Suprapubic skin (tissue), 4 donors: ENCODE results near the gene ITIH2.

Source experiments
- EP300 ChIP-seq: sonication (generic); formaldehyde crosslinking; IDR thresholded peaks from one replicate; pipeline ENCODE4 v1.6.1; 2017; ENCODE audit warnings: antibody characterized with exemption
- POLR2A ChIP-seq, 2 donors: fragments of 450-650 bp; IDR thresholded peaks; one replicate each; pipeline ENCODE4 v1.6.1; 2017; ENCODE audit warnings: antibody characterized with exemption in 2 of 2, mild to moderate bottlenecking in 2 of 2, moderate library complexity in 2 of 2
- POLR2AphosphoS5 ChIP-seq, 3 donors: sonication (generic); formaldehyde crosslinking; IDR thresholded peaks; one replicate each; pipeline ENCODE4 v1.6.1; 2017; ENCODE audit warnings: antibody characterized with exemption in 3 of 3
- TF ChIP-seq, protein P1 (sequence below), 2 donors: fragments of 200-600 bp in 1 of 2; fragments of 450-650 bp in 1 of 2; sonication (generic) in 1 of 2; IDR thresholded peaks; one replicate each; pipeline ENCODE4 v1.5.1; 2016 to 2019; ENCODE audit warnings: antibody characterized with exemption in 2 of 2, mild to moderate bottlenecking in 1 of 2, moderate library complexity in 1 of 2

DNA sequence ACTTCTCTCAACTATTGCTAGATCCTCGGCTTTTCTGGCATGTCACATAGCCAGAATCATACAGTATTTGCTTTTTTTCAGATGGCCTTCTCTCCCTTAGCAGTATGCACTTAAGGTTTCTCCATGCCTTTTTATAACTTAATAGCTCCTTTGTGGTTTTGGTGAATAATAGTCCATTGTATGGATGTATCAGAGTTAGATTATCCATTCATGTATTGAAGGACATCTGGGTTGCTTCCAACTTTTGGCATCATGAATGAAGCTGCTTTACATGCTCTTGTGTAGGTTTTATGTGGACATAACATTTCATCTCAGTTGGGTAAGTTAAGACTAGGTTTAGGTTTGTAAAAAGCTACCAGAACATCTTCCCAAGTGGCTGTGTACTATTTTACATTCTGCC, 89.4 kb downstream of the ITIH2 start:
- TF ChIP-seq, protein P1, sequence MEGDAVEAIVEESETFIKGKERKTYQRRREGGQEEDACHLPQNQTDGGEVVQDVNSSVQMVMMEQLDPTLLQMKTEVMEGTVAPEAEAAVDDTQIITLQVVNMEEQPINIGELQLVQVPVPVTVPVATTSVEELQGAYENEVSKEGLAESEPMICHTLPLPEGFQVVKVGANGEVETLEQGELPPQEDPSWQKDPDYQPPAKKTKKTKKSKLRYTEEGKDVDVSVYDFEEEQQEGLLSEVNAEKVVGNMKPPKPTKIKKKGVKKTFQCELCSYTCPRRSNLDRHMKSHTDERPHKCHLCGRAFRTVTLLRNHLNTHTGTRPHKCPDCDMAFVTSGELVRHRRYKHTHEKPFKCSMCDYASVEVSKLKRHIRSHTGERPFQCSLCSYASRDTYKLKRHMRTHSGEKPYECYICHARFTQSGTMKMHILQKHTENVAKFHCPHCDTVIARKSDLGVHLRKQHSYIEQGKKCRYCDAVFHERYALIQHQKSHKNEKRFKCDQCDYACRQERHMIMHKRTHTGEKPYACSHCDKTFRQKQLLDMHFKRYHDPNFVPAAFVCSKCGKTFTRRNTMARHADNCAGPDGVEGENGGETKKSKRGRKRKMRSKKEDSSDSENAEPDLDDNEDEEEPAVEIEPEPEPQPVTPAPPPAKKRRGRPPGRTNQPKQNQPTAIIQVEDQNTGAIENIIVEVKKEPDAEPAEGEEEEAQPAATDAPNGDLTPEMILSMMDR (IDR thresholded peaks at IDR 0.05) = no peak
- TF ChIP-seq POLR2AphosphoS5 (IDR thresholded peaks at IDR 0.05) (no peak), POLR2A (IDR thresholded peaks at IDR 0.05) (no peak), EP300 (no peak)
